ENCODE data around the gene DRD2. TPM values are rescaled to one million over a fixed set of nuclear protein-coding genes. Genes with fewer than 3 reads are reported as not detected.

DRD2 gene
- total and polyA plus RNA-seq, 9 donors, result 0.02 to 1.0 (median 0.25) TPM; not detected in 2

- intact Hi-C loops (cut with DNase I), result no loop called here
- no peak for DNase-seq
- Histone ChIP-seq H3K9me3 (no peaks in the 10 kb centered on the region), H3K4me1 (ENCODE audit: insufficient read depth) (peaks cover 3% of the 10 kb centered on the region), H3K36me3 (no peaks in the 10 kb centered on the region), H3K27ac (no peak overlapping the region), H3K4me3 (no peak overlapping the region), H3K27me3 (no peaks in the 10 kb centered on the region)
- no peak for TF ChIP-seq CTCF (IDR thresholded peaks at IDR 0.05)
- no peak for TF ChIP-seq POLR2A (IDR thresholded peaks at IDR 0.05)
- TF ChIP-seq EP300 (IDR thresholded peaks at IDR 0.05), result no peak
- WGBS, 3 donors, result 26 to 30% (median 29%) methylated on average over 3 of the region's 3 CpGs
Measured at GRCh38 chr11:113384551-113384950, 90.6 kb downstream of the DRD2 start.

DNA sequence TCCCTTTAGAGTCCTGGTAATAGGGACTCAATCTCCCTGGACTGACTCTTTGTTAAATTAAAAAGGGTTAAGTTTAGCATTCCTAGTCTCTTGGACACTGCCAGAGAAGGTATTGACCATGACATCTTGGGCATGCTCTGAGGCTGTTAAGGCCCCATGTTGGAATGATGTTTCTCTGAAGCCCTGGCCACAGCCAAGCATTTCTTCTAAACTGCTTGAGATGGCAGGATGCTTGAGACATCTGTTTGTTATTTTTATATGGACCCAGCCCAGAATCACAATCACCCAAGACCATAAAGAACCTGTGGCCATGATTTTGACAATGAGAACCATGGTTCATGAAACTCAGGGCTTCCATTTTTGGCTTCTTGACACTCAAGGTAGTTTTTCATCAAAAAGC lies 93.1 kb downstream of the DRD2 start:
- H3K27me3 ChIP-seq, result no peaks in the 10 kb centered on the region
- H3K9me3 ChIP-seq, result no peaks in the 10 kb centered on the region
- H3K4me1 ChIP-seq (ENCODE audit: insufficient read depth), result no peaks in the 10 kb centered on the region
- H3K4me3 ChIP-seq, result no peak overlapping the region
- no peaks in the 10 kb centered on the region for H3K36me3 ChIP-seq
- DNase-seq, result no peak
- intact Hi-C loops (cut with DNase I), result no loop called here
- no peak overlapping the region for H3K27ac ChIP-seq
- no peak for TF ChIP-seq POLR2A (IDR thresholded peaks at IDR 0.05)
- no peak for TF ChIP-seq EP300 (IDR thresholded peaks at IDR 0.05)
- TF ChIP-seq CTCF (IDR thresholded peaks at IDR 0.05), result no peak

- no peak overlapping the region for H3K4me3 ChIP-seq
- WGBS, 3 donors, result 75 to 86% (median 77%) methylated on average over 1 of the region's 1 CpG
- intact Hi-C loops (cut with DNase I), result no loop called here
Measured at GRCh38 chr11:113378692-113379091, 96.5 kb downstream of the DRD2 start.

GRCh38 chr11:113377681-113378412 lies 97.4 kb downstream of the DRD2 start:
- 44 to 53% (median 53%) methylated on average over 7 of the region's 7 CpGs for WGBS, 3 donors
- no peak for DNase-seq
- Histone ChIP-seq H3K27ac (no peak overlapping the region), H3K4me1 (ENCODE audit: insufficient read depth) (no peaks in the 10 kb centered on the region), H3K27me3 (no peaks in the 10 kb centered on the region), H3K9me3 (no peaks in the 10 kb centered on the region), H3K36me3 (no peaks in the 10 kb centered on the region), H3K4me3 (no peak overlapping the region)
- TF ChIP-seq POLR2A (IDR thresholded peaks at IDR 0.05) (no peak), CTCF (IDR thresholded peaks at IDR 0.05) (no peak), EP300 (IDR thresholded peaks at IDR 0.05) (no peak)
- intact Hi-C loops (cut with DNase I), result no loop called here

More at GRCh38 chr11:113378692-113379091, 96.5 kb downstream of the DRD2 start:
- H3K27me3 ChIP-seq, result no peaks in the 10 kb centered on the region
- no peak for DNase-seq
- no peak overlapping the region for H3K27ac ChIP-seq
- H3K4me1 ChIP-seq (ENCODE audit: insufficient read depth), result no peaks in the 10 kb centered on the region
- no peaks in the 10 kb centered on the region for H3K36me3 ChIP-seq
- no peak for TF ChIP-seq CTCF (IDR thresholded peaks at IDR 0.05)
- no peak for TF ChIP-seq EP300 (IDR thresholded peaks at IDR 0.05)
- no peak for TF ChIP-seq POLR2A (IDR thresholded peaks at IDR 0.05)
- no peaks in the 10 kb centered on the region for H3K9me3 ChIP-seq
